Measurements from ENCODE around the gene SSR3.

Gene SSR3

GRCh38 chr3:156582532-156583183, 27.7 kb upstream of the SSR3 start:
- H3K9me3 ChIP-seq (replicated peaks; ENCODE audit: insufficient read depth, low read length) = no peaks in the 10 kb centered on the region
- no peak for DNase-seq
- no peaks in the 10 kb centered on the region for H3K27me3 ChIP-seq (replicated peaks; ENCODE audit: insufficient read depth, low read length)
- H3K9me2 ChIP-seq (replicated peaks; ENCODE audit: insufficient read depth, low read length) = no peaks in the 10 kb centered on the region
- peaks cover 6% of the 10 kb centered on the region; the same call in 1 of the 2 replicates for H3F3A ChIP-seq (ENCODE audit: insufficient read depth, low read length)
- no peak overlapping the region for H3K9ac ChIP-seq (ENCODE audit: low read length)
- H3K79me2 ChIP-seq (ENCODE audit: low read length) = no peaks in the 10 kb centered on the region
- H2AFZ ChIP-seq (ENCODE audit: low read length) = no peak overlapping the region
- H3K27ac ChIP-seq (ENCODE audit: low read length) = no peak overlapping the region
- TF ChIP-seq CTCF (IDR thresholded peaks at IDR 0.05; ENCODE audit: low read length) (no peak), EZH2phosphoT487 (IDR thresholded peaks at IDR 0.05; ENCODE audit: low read length) (no peak), EZH2 (optimal IDR thresholded peaks at IDR 0.05; ENCODE audit: low read depth, low read length) (no peak)
- no peaks in the 10 kb centered on the region for H4K20me1 ChIP-seq (ENCODE audit: insufficient read depth, low read length)
- H3K4me3 ChIP-seq (ENCODE audit: low read length) = no peak overlapping the region
- peaks cover 13% of the 10 kb centered on the region for H3K4me1 ChIP-seq (ENCODE audit: low read length)
- H3K4me2 ChIP-seq (ENCODE audit: low read depth, low read length) = no peak overlapping the region
- H3K36me3 ChIP-seq (replicated peaks; ENCODE audit: insufficient read depth, low read length) = no peaks in the 10 kb centered on the region

- TF ChIP-seq EZH2phosphoT487 (IDR thresholded peaks at IDR 0.05; ENCODE audit: low read length) (no peak), CTCF (IDR thresholded peaks at IDR 0.05; ENCODE audit: low read length) (no peak), EZH2 (optimal IDR thresholded peaks at IDR 0.05; ENCODE audit: low read depth, low read length) (no peak)
- no peaks in the 10 kb centered on the region for H3F3A ChIP-seq (ENCODE audit: insufficient read depth, low read length)
- no peak overlapping the region for H3K9ac ChIP-seq (ENCODE audit: low read length)
- H3K9me3 ChIP-seq (replicated peaks; ENCODE audit: insufficient read depth, low read length) = no peaks in the 10 kb centered on the region
- H2AFZ ChIP-seq (ENCODE audit: low read length) = no peak overlapping the region
- peaks cover 6% of the 10 kb centered on the region for H3K4me1 ChIP-seq (ENCODE audit: low read length)
- no peak overlapping the region for H3K27ac ChIP-seq (ENCODE audit: low read length)
- no peaks in the 10 kb centered on the region for H4K20me1 ChIP-seq (ENCODE audit: insufficient read depth, low read length)
- H3K9me2 ChIP-seq (replicated peaks; ENCODE audit: insufficient read depth, low read length) = no peaks in the 10 kb centered on the region
- no peaks in the 10 kb centered on the region for H3K79me2 ChIP-seq (ENCODE audit: low read length)
- H3K4me2 ChIP-seq (ENCODE audit: low read depth, low read length) = no peak overlapping the region
- H3K36me3 ChIP-seq (replicated peaks; ENCODE audit: insufficient read depth, low read length) = no peaks in the 10 kb centered on the region
- no peak for DNase-seq
- no peaks in the 10 kb centered on the region for H3K27me3 ChIP-seq (replicated peaks; ENCODE audit: insufficient read depth, low read length)
- no peak overlapping the region for H3K4me3 ChIP-seq (ENCODE audit: low read length)
Observed at GRCh38 chr3:156581954-156582353, 27.0 kb upstream of the SSR3 start.

- no peaks in the 10 kb centered on the region for H3K9me3 ChIP-seq (replicated peaks; ENCODE audit: insufficient read depth, low read length)
- DNase-seq = no peak
- no peak overlapping the region for H3K4me3 ChIP-seq (ENCODE audit: low read length)
- no peaks in the 10 kb centered on the region for H3K79me2 ChIP-seq (ENCODE audit: low read length)
- H3F3A ChIP-seq (ENCODE audit: insufficient read depth, low read length) = no peaks in the 10 kb centered on the region
- H3K27ac ChIP-seq (ENCODE audit: low read length) = no peak overlapping the region
- TF ChIP-seq CTCF (IDR thresholded peaks at IDR 0.05; ENCODE audit: low read length) (no peak), EZH2 (optimal IDR thresholded peaks at IDR 0.05; ENCODE audit: low read depth, low read length) (no peak), EZH2phosphoT487 (IDR thresholded peaks at IDR 0.05; ENCODE audit: low read length) (no peak)
- no peaks in the 10 kb centered on the region for H3K27me3 ChIP-seq (replicated peaks; ENCODE audit: insufficient read depth, low read length)
- no peaks in the 10 kb centered on the region for H4K20me1 ChIP-seq (ENCODE audit: insufficient read depth, low read length)
- H3K9me2 ChIP-seq (replicated peaks; ENCODE audit: insufficient read depth, low read length) = no peaks in the 10 kb centered on the region
- H3K4me1 ChIP-seq (ENCODE audit: low read length) = no peaks in the 10 kb centered on the region
- no peaks in the 10 kb centered on the region for H3K36me3 ChIP-seq (replicated peaks; ENCODE audit: insufficient read depth, low read length)
- no peak overlapping the region for H3K4me2 ChIP-seq (ENCODE audit: low read depth, low read length)
- no peak overlapping the region for H2AFZ ChIP-seq (ENCODE audit: low read length)
- H3K9ac ChIP-seq (ENCODE audit: low read length) = no peak overlapping the region
Observed at GRCh38 chr3:156581033-156581432, 26.1 kb upstream of the SSR3 start.
